GM21390 (cell line): ENCODE results near the gene ENTPD8.
A peak's percentile ranks its signal among the peaks of the same experiment; 100 is the strongest.

ENCODE experiments used
- ATAC-seq: cut with Tn5 transposase; IDR thresholded peaks from one replicate; pipeline ENCODE4 v1.9.1; 2021; ENCODE audit not compliant: unreplicated experiment

Gene ENTPD8

DNA sequence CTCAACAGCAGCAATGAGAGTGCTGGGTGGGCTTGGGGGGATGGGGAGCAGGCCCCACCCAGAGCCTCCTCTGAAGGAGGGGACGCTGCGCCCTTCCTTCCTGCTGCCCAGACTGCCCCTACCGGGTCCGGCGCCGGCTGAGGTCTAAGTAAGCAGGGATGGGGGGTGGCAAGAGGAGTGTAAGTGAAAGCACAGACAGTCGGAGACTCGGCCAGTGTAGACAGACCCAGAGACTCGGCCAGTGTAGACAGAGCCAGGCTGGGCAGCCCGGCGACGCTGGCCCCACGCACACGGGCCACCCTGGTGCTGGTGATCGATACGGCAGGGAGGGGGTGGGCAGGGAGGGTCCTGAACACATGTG, 7.4 kb upstream of the ENTPD8 start:
- no peak for ATAC-seq

DNA sequence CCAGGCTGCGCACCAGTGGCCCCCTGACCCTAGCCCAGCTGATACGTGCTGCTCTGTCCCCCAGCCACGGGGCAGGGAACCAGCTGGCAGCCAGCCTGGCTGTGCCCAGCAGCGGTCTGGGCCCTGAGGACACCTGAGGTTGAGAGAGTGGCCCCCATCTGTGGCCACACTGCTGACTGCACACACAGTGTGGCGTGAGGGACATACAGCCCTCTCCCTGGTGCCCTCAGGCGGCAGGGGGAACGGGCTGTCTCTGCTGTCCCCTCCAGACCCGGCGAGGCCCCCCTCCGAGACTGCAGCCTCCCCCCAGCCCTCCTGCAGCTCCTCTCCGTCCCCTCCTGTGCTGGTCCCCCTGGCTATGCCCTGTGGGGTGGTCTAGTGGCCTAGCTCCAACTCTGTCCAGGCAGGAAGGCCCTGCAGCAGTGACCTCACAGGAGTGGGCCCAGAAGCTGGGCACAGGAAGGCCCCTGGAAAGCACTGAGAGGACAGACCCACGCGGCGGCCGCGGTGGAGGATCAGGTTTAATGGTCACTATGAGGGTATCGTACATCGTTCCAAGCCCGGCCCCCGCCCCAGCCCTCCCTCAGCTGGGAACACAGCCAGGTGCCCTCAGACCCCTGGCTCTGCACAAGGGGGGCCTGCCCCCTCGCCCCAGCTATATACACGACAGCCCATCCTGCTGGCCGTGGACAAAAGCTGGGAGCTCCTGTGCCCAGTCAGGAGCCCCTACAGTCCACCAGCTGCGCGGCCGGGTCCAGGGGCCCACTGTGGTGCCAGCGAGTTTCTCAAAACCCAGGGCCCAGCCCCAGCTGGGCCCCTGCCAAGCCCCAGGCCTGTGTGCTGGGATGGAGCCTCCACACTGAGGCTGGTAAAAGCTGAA, 6.8 kb upstream of the ENTPD8 start:
- no peak for ATAC-seq

DNA sequence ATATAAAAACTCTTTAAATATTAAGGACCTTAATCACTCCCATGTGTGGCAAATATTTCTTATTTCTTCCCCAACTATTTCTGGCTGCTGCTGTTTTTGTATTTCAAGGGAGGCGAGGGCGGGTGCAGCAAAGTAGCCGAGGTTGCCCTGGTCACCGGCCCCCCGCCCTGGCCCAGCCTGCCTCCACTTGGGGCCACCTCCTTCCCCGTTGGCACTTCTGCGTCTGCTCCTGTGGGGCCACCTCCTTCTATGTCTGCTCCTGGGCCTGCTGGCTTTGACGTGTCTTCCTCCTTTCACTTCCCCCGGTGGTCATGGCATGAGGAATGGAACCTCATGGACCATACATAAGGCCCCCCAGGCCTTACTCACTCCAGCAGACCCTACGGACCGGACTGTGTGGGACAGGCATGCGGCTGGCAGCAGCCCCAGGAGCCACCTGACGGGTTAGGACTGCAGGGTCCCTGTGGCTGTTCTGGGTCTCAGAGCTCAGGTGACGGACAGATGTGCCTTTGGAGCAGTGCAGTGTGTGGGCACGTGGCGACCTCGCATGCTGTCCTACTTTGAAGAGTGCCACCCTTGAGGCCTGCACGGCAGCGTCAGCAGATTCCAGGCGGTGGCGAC, 5.8 kb upstream of the ENTPD8 start:
- no peak for ATAC-seq

DNA sequence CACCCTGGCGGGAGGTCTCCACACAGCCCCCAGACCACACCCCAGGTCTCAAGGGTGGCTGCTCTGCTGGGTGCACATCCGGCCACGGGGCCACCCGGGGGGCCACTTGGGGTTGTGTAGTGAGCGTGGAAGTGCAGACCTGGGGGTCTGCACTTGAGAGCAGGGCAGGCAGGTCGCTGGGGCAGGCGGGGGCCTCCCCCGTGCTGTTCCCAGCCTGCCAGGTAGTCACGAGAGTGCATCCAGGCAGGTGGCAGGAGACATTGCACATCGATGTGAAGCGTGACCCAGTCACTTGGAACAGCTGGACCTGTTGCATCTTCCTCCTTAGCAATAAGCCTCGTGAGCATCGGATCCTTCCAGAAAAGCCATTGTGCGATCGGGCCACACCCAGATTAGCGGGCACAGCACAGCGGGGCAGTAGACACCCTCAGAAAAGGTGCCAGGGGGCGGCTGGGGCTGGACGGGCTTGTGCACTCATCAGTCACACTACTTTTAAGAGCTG, 4.8 kb upstream of the ENTPD8 start:
- ATAC-seq, result no peak

DNA sequence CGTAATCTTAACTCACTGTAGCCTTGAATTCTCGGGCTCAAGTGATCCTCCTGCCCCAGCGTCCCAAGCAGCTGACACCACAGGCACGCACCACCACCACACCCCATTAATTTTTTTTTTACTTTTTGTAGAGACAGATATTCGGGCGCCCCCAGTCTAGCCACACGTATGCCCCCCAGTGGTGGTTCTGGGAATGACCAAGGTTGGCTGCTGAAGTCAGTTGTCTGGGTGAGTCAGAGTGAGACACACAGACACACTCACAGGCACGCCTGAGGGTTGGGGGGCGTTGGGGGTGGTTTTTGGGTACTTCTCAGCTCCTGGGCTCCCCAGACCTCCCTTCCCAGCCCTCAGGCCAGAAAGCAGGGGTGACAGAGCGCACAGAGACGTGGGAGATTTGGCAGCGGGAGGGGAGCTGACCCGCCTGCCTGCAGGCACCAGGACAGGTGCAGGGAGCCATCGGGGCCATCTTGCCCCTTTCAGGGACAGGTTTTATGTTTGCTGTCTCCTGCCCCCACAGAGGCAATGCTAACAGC, 4.2 kb upstream of the ENTPD8 start:
- ATAC-seq, result peak; percentile 60

DNA sequence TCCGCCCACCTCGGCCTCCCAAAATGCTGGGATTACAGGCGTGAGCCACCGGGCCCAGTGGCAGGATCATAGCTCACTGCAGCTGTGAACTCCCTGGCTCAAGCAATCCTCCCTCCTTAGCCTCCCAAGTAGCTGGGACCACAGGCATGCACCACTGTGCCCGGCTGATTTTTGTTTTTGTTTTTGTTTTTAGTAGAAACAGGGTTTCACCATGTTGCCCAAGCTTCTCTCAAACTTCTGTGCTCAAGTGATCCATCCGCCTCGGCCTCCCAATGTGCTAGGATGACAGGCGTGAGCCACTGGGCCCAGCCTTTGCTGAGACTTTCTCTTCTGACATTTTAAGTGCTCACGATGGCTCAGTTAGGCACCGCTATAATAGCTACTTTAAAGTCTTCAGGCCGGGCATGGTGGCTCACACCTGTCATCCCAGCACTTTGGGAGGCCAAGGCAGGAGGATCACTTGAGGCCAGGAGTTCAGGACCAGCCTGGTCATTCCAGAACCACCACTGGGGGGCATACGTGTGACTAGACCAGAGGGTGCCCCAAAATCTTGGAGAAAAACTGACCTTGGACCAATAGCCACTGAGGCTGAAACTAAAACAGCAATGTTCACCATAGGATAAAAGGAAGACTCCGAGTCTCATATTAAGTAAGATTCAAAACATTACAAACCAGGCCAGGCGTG, 3.1 kb upstream of the ENTPD8 start:
- no peak for ATAC-seq

DNA sequence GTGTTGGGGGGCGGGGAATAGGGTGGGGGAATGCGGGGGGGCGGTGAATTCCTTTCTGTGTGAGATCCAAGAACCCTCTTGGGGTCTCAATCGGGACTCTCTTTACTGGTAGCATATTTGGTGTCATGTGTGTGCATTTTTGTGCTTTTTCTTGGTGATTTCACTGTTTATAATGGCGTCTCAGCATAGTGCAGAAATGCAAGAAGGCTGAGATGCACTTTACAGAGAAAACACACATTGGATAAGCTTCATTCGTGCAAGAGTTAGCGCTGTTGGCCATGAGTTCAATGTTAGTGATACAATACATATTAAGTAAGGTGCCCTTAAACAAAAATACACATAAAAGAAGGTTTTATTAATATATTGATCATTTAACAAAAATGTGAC, 771 bp upstream of the ENTPD8 start:
- no peak for ATAC-seq

DNA sequence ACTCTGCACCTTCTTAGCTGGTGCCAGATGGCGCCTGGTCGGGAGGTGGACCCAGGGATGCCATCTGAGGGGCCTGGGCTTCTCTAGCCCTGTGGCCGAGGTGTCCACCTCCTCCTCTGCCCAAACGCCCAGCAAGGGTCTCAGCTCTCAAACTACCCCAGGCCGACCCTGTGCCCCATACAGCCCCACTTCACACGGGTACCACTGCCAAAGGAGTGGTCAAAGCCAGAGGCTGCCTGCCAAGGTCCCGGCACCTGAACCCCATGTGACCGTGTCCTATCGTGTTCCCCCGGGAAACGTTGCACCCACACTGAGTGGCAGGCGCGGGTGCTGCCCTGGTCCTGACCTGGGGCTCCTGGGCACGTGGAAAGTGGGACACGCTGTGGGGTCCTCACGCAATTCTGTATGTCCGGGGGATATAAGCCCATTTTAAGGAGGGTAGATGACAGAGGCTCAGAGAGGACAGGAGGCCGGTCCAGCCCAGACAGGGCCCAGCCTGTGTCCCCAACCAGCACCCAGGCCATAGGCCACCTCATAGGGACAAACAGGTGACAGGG, 1.9 kb downstream of the ENTPD8 start:
- ATAC-seq, result no peak

DNA sequence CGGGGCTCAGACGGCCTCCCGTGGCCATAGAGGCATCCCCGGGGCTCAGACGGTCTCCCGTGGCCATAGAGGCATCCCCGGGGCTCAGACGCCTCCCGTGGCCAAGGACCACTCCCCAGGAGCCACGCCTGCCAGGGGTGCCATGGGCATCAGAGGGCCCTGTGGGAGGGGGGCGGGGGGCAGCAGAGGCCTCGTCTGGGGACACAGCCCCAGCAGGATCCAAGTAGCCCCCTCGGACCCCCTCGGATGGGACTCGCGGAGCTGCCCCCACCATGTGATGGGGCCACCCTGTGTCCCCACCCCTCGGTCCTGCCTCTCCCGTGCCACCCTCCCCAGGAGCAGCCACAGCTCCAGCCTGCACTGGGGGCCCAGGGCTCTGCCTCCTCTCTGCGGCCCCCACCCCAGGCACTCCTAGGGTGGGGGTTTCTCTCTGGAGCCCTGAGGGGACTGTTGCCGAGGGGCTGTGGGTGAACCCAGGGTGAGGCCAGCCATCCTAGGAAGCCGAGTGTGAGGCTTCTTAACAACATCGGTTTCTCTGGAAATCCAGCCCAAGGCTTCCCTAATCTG, 2.5 kb downstream of the ENTPD8 start:
- no peak for ATAC-seq

DNA sequence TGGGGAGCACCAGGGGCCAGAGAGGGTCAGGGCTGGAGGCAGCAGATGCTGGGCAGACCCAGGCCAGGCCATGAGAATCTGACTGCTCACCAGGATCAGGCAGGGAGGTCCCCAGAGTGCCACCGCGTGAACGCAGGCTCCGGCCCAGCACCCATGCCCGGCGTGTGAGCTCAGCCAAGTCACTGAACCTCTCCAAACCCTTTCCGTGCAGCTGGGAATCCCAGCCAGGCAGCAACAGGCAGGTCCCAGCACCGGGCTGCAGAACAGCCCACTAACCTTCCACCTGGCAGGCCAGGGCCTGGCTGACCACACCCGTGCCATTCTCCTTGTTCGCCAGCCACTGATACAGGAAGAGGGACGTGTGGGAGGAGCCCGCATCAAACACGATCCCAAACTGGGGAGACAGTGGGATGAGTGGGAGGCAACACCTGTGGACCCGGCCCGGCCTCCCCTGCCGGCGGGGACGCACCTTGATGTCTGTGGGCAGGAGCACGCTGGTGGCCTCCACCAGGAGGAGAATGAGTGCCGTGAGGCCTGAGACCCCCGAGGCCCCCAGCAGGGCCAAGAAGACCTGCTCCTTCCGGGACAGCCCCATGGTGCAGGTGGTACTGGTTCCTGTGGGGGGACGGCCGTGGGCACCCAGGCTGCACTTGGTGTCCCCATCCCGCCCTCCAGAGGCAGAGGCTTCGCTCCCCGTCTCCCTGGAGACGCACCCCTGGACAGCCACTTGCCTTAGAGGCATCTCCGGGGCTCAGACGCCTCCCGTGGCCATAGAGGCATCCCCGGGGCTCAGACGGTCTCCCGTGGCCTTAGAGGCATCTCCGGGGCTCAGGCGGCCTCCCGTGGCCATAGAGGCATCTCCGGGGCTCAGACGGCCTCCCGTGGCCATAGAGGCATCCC, 3.2 kb downstream of the ENTPD8 start:
- no peak for ATAC-seq

DNA sequence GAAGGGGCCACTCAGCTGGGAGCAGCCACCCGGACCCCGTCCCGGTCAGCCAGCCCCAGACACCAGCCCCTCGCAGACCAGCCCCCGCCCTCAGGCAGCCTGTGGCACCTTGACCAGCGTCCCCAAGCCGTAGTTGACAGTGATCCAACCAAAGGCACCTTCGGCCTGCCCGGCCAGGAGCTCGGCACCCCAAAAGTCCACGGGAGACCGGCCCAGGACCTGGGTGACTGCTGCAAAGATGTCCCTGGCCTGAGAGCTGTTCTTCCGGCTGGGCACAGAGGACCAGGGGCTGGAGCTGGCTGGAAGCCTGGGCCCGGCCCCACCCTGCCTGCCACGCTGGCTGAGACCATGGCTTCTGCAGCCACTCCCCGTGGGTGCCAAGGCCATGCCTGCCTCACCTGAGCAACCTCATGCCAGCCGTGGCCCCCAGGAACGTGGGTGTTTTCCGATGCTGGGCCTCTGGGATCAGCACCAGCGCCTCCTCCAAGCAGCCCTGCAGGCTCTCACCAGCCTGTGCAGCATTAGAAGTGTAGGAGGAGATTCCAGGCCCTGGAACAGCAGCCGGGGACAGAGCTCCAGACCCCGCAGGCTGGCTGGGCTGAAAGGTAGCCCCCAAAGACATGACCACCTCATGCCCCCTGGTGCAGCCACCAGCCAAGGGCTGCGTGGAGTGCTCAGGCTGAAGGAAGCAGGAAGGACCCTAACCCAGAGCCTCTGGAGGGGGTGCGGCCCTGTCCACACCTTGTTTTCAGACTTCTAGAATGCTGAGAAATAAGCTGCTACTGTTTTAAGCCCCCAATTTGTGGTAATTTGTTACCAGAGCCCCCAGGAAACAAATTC, 4.2 kb downstream of the ENTPD8 start:
- no peak for ATAC-seq

DNA sequence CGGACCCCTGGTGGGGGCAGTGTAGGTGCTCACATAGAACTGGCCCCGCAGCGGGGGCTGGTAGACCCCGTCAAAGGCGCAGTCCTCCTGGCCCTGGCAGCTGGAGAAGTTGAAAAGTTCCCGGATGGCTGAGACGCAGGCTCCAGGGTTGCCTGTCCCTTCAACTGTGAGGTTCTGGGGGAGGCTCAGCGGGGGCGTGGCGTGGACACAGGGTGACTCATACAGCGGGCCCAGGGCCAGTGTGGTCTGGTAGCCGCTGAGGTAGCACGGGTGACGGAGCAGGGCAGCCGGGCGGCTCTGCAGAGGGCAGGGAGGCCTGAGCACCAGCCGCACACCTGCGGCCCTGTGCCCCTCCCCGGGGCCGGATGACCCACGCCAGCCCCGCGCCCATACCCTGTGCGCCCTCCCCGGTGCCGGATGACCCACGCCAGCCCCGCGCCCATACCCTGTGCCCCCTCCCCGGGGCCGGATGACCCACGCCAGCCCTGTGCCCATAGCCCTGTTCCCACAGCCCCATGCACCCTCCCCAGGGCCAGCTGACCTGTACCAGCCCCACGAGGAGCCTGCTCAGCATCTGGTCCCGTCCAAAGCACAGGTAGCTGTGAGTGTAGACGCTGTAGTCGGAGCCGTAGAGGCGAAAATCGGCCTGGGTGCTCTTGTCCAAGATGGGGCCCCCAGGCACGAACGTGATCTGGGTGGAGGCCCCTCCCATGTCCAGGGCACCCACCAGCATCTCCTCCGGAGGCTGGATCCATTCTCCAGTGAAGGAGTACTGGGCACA, 5.0 kb downstream of the ENTPD8 start:
- no peak for ATAC-seq

DNA sequence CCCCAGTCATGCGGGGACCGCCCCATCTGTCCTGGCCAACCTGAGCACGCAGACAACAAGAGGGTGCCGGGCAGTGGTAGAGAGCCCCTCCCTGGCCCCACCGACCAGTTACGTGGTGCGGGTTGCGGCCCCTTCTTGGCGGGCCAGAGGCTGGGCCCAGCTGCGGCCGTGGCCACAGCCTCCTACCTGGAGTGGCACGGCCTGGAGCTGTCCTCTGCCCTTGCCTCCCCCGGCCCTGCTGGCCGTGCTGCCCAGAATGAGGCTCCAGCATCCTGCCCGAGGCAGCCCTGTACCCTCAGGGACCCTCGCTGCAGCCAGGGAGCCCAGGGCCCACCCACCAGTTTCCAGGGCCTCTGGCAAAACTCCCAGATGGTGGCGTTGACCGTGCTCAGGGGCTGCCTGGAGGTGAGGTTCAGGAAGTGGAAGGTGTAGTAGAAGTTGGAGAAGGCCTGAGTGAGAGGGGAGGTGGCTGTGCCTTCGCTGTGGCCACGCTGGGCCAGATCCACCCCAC, 5.7 kb downstream of the ENTPD8 start:
- no peak for ATAC-seq

DNA sequence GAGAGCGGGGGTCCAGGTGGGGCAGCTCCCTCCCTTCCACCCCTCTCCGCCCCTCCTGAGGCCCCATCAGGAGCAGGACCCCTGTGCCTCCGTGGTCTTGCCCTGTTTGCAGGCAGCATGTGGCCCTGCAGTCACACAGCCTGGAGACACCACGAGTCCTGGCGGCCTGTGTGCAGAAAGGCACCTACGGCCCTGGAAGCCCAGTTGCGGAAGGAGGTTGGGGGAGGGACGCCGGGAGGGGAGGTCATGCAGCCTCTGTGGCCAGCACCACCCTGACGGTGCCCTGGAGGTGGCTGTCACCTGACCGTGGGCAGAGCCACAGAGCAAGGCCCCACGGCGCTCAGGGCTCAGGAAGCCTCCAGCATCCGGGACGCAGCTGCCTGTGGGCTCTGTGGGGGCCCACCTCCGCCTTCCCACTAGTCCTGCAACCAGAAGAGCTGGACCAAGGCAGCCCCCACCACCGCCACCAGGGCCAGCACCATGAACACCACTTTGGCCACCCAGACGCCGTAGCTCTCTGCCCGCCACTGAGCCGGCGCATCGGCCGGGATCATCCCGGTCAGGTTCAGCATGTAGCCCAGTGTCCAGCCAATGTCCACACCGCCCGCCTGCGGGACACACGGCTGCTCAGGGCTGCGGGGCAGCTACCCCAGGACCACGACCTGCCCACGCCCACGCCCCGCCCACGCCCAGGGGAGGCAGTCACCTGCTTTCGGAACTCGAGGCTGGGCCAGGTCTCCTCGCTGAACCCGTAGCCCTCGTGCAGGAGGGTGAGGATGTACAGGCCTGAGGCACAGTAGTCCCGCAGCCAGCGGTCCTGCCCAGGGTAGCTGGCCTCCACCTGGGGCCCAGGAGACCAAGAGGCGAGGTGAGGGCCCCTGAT, 6.4 kb downstream of the ENTPD8 start:
- no peak for ATAC-seq

DNA sequence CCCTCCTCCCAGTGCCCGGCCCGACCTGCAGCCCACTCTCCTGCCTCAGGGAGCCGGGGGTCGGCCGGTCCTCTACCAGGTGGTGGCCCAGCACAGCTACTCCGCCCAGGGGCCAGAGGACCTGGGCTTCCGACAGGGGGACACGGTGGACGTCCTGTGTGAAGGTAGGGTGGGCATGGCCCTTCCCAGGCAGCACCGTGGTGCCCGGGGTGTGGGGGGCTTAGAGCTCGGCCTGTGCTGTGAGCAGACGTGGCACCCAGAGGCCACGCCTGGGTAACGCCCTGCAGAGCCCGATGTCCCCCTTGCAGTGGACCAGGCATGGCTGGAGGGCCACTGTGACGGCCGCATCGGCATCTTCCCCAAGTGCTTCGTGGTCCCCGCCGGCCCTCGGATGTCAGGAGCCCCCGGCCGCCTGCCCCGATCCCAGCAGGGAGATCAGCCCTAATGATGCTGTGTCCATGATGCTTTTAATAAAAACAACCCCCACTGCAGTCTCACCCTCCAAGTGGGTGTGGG, 7.2 kb downstream of the ENTPD8 start:
- ATAC-seq, result no peak

DNA sequence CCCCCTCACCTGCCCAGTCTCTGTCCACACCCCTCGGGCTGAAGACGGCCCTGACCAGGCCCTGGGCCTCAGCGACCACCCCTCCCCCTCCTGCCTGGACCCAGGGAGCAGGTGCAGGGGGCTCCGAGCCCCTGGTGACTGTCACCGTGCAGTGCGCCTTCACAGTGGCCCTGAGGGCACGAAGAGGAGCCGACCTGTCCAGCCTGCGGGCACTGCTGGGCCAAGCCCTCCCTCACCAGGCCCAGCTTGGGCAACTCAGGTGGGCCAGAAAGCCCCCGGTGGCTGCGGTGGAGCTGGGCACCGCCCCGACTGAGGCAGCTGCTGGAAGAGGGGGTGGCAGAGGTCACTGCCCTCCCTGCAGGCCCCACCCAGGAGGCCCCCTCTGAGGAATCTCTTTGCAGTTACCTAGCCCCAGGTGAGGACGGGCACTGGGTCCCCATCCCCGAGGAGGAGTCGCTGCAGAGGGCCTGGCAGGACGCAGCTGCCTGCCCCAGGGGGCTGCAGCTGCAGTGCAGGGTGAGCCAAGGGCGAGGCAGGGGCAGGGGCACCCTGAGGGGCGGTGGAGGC, 7.7 kb downstream of the ENTPD8 start:
- no peak for ATAC-seq
